Activated CD8-positive, alpha-beta T cell treated with anti-CD3 and anti-CD28 coated beads for 36 hours (primary cell): ENCODE data around the gene GRAMD4. TPM values are rescaled to one million over a fixed set of nuclear protein-coding genes. Genes with fewer than 3 reads are reported as not detected.

Experiments used
- ATAC-seq: fragments of 200-7000 bp; cut with Tn5 transposase; one replicate; pipeline ENCODE4 v1.10.0; 2021; ENCODE audit warnings: mild to moderate bottlenecking, moderate library complexity
- CTCF ChIA-PET: fragments of 350-600 bp; sonication (Branson Sonifier 250); formaldehyde crosslinking; loops from one replicate; lab custom pipeline; 2021; ENCODE audit warnings: antibody characterized with exemption; lab: Charles Lee
- POLR2A ChIA-PET: fragments of 350-600 bp; sonication (Branson Sonifier 250); formaldehyde crosslinking; loops from one replicate; lab custom pipeline; 2021; ENCODE audit warnings: antibody characterized with exemption; lab: Charles Lee
- DNase-seq: peaks from one replicate; pipeline ENCODE4 v3.0.0-alpha.2; 2020
- H3K27ac Mint-ChIP-seq: one replicate; pipeline ENCODE4 v1.8.0; 2021; ENCODE audit warnings: mild to moderate bottlenecking, mixed read lengths
- H3K27me3 Mint-ChIP-seq: one replicate; pipeline ENCODE4 v1.8.0; 2021; ENCODE audit warnings: mixed read lengths
- H3K36me3 Mint-ChIP-seq: one replicate; pipeline ENCODE4 v1.8.0; 2021; ENCODE audit warnings: low read depth, mixed read lengths
- H3K4me1 Mint-ChIP-seq: one replicate; pipeline ENCODE4 v1.8.0; 2021; ENCODE audit warnings: low read depth, mixed read lengths
- H3K4me3 Mint-ChIP-seq: one replicate; pipeline ENCODE4 v1.8.0; 2021; ENCODE audit warnings: mild to moderate bottlenecking, moderate library complexity, mixed read lengths
- H3K9me3 Mint-ChIP-seq: one replicate; pipeline ENCODE4 v1.8.0; 2021; ENCODE audit warnings: mixed read lengths
- intact Hi-C: fragments of 100-400 bp; cut with micrococcal nuclease; formaldehyde crosslinking; loops from one replicate; pipeline ENCODE4 v1.10.0; 2022
- total RNA-seq, 2 experiments: library from RNA; stranded (reverse); gene quantifications; one replicate each; pipeline ENCODE4 v1.2.3, GENCODE V29; 2021
- TF ChIP-seq, protein P1 (sequence below): fragments of 200-600 bp; IDR thresholded peaks from one replicate; pipeline ENCODE4 v1.8.0; 2022; ENCODE audit warnings: antibody characterized with exemption, mild to moderate bottlenecking

Gene GRAMD4
- total RNA-seq, 2 experiments from 2014 or later = 26.9 to 28.1 TPM

DNA sequence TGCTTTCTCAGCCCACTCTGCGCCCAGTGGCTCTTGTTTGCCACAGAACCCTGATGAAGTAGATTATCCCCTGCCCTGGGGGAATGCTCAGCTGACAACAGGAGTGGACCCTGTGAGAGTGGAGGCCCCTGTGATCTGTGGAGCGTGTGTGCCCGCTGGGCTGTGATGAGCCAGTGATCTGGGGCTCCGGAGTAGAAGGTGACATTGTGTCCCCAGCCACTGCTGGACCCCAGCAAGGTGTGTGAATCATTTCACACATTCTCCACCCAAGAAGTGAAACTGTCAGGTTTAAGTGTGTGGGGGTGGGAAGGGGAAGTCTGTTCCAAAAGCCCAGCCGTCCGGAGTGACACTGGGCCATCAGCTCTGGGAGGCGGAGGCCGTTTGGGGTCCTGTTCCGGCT is 33.1 kb upstream of the GRAMD4 start:
- no peaks in the 10 kb centered on the region for H3K36me3 Mint-ChIP-seq

DNA sequence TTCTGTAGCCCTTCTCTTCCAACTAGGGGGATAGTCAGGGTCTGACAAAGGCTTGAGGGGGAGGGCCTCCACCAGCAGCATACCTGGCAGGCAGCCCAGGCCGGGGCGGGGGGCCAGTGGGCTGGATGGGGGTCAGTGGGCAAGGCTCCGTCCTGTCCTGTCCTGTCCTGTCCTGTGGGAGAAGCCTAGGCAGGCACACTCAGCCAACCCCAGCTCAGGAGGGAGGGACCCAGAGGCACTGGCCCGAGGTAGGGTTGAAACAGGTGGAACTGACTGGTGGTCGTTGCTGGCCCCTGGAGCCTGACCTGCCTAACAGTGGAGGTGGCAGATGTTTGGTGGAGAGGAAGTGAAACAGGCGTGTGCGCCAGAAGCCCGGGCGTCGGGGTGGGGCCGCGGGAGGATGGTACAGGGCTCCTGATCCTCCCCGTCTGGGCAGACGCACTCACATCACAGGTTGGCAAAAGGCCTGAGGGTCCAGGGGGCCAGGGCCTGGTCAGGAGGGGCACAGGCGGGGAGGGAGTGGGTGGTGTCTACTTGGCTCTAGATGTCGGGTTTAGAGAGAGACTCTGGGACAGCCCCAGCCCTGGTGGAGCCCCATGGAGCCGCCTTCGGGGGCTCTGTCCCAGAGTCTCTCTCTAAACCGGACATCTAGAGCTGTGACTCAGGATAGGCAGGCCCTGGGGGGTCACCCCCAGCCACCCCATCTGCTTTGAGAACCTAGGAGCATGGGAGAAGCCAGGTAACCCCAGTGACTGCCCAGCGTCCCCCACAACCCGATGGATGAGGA is 32.5 kb upstream of the GRAMD4 start:
- DNase-seq (peak; percentile 66), ATAC-seq (peak; percentile 45)
- H3K27me3 Mint-ChIP-seq = no peaks in the 10 kb centered on the region
- intact Hi-C loops = loop anchor here (10.0 kb wide), 1 partner anchor 87 kb away; no protein-coding TSS in a partner anchor
- no peaks in the 10 kb centered on the region for H3K36me3 Mint-ChIP-seq
- H3K27ac Mint-ChIP-seq = peak overlapping the region; percentile 67
- H3K9me3 Mint-ChIP-seq = no peaks in the 10 kb centered on the region
- peaks cover 36% of the 10 kb centered on the region for H3K4me1 Mint-ChIP-seq
- CTCF ChIA-PET = interaction anchor here (2.8 kb wide), 1 partner anchor 24 kb away, joined by 9 read pairs; no protein-coding TSS in a partner anchor
- peak overlapping the region; percentile 4 for H3K4me3 Mint-ChIP-seq
- TF ChIP-seq, protein P1, sequence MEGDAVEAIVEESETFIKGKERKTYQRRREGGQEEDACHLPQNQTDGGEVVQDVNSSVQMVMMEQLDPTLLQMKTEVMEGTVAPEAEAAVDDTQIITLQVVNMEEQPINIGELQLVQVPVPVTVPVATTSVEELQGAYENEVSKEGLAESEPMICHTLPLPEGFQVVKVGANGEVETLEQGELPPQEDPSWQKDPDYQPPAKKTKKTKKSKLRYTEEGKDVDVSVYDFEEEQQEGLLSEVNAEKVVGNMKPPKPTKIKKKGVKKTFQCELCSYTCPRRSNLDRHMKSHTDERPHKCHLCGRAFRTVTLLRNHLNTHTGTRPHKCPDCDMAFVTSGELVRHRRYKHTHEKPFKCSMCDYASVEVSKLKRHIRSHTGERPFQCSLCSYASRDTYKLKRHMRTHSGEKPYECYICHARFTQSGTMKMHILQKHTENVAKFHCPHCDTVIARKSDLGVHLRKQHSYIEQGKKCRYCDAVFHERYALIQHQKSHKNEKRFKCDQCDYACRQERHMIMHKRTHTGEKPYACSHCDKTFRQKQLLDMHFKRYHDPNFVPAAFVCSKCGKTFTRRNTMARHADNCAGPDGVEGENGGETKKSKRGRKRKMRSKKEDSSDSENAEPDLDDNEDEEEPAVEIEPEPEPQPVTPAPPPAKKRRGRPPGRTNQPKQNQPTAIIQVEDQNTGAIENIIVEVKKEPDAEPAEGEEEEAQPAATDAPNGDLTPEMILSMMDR = no peak
- POLR2A ChIA-PET = interaction anchor here (1.3 kb wide), 1 partner anchor 26 kb away, joined by 5 read pairs; no protein-coding TSS in a partner anchor

More for the DNA sequence above, 33.1 kb upstream of the GRAMD4 start:
- Mint-ChIP-seq H3K4me3 (peak overlapping the region; percentile 4), H3K9me3 (no peaks in the 10 kb centered on the region), H3K27me3 (no peaks in the 10 kb centered on the region), H3K4me1 (peaks cover 34% of the 10 kb centered on the region), H3K27ac (peak overlapping the region; percentile 67)
- ATAC-seq (peak; percentile 53), DNase-seq (peak; percentile 30)
- intact Hi-C loops = loop anchor here (10.0 kb wide), 1 partner anchor 88 kb away; no protein-coding TSS in a partner anchor
- ChIA-PET POLR2A (no interaction called here), CTCF (interaction anchor here (2.8 kb wide), 1 partner anchor 24 kb away, joined by 9 read pairs; no protein-coding TSS in a partner anchor)
- TF ChIP-seq, protein P1 = no peak

GRCh38 chr22:46588279-46589140 is 31.7 kb upstream of the GRAMD4 start:
- CTCF ChIA-PET = interaction anchor here (2.8 kb wide), 1 partner anchor 25 kb away, joined by 9 read pairs; no protein-coding TSS in a partner anchor
- Mint-ChIP-seq H3K9me3 (no peaks in the 10 kb centered on the region), H3K4me1 (peaks cover 44% of the 10 kb centered on the region), H3K27me3 (no peaks in the 10 kb centered on the region), H3K4me3 (no peak overlapping the region), H3K27ac (no peak overlapping the region), H3K36me3 (no peaks in the 10 kb centered on the region)
- no peak for DNase-seq
- intact Hi-C loops = loop anchor here (10.0 kb wide), 1 partner anchor 86 kb away; no protein-coding TSS in a partner anchor
- ATAC-seq = no peak
- POLR2A ChIA-PET = interaction anchor here (1.3 kb wide), 1 partner anchor 25 kb away, joined by 5 read pairs; no protein-coding TSS in a partner anchor
- TF ChIP-seq, protein P1 = no peak

DNA sequence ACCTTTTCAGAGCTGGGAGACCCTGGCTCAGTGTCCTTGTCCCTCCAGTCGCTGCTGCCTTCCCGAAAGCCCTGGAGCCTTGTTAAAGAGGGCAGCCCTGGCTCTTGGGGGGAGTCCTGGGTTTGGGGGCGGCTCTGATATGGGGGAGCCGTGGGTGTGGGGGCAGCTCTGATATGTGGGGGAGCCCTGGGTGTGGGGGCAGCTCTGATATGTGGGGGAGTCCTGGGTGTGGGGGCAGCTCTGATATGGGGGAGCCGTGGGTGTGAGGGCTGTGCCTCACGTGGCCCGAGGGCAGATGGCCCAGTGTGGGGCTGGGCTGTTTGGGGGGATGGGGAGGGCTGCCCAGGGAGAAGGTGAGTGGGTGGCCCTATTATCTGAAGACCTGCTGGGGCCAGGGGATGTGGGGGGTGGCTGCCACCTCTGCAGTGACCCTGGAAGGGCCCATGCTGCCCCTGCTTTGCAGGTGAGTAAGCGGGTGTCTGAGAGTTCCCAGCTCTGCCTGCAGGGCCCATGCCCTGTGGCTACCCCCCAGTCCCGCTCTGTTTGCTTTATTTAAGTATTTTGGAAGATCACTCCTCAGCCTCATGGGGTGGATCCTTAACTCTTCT is 30.9 kb upstream of the GRAMD4 start:
- CTCF ChIA-PET = interaction anchor here (2.0 kb wide), 1 partner anchor 25 kb away, joined by 8 read pairs; no protein-coding TSS in a partner anchor
- no peak for ATAC-seq
- DNase-seq = no peak
- H3K4me1 Mint-ChIP-seq = peaks cover 44% of the 10 kb centered on the region
- POLR2A ChIA-PET = interaction anchor here (1.5 kb wide), 1 partner anchor 25 kb away, joined by 3 read pairs; no protein-coding TSS in a partner anchor
- H3K27ac Mint-ChIP-seq = no peak overlapping the region
- H3K27me3 Mint-ChIP-seq = no peaks in the 10 kb centered on the region
- H3K36me3 Mint-ChIP-seq = no peaks in the 10 kb centered on the region
- intact Hi-C loops = loop anchor here (10.0 kb wide), 1 partner anchor 86 kb away; no protein-coding TSS in a partner anchor
- H3K4me3 Mint-ChIP-seq = no peak overlapping the region
- TF ChIP-seq, protein P1 = no peak
- H3K9me3 Mint-ChIP-seq = no peaks in the 10 kb centered on the region
